DOHH2 (cell line): ENCODE measurements around the gene LTB4R.

Experiments
- H3F3A ChIP-seq: fragments of 200-600 bp; sonication (generic), shearing (Covaris generic); 2 replicates; pipeline ENCODE4 v1.6.0; 2016; ENCODE audit warnings: antibody characterized with exemption, mild to moderate bottlenecking; ENCODE audit not compliant: control insufficient read depth, insufficient read depth
- H3K27ac ChIP-seq: fragments of 200-600 bp; sonication (generic); 2 replicates; pipeline ENCODE4 v1.5.1; 2014; ENCODE audit warnings: low read depth, mild to moderate bottlenecking, low read length, moderate library complexity
- H3K27me3 ChIP-seq: fragments of 200-600 bp; sonication (generic); 2 replicates; pipeline ENCODE4 v1.6.1; 2014; ENCODE audit warnings: mild to moderate bottlenecking, low read length, mixed read lengths; ENCODE audit not compliant: control insufficient read depth
- H3K36me3 ChIP-seq: fragments of 200-600 bp; sonication (generic); 2 replicates; pipeline ENCODE4 v1.6.1; 2014; ENCODE audit warnings: mild to moderate bottlenecking, low read length, moderate library complexity, mixed read lengths; ENCODE audit not compliant: control insufficient read depth
- H3K4me1 ChIP-seq: fragments of 200-600 bp; sonication (generic); 2 replicates; pipeline ENCODE4 v1.6.1; 2014; ENCODE audit warnings: mild to moderate bottlenecking, low read length, mixed read lengths; ENCODE audit not compliant: control insufficient read depth
- H3K4me2 ChIP-seq: fragments of 200-600 bp; sonication (generic); 2 replicates; pipeline ENCODE4 v1.6.0; 2014; ENCODE audit warnings: mild to moderate bottlenecking, low read length, moderate library complexity
- H3K4me3 ChIP-seq: fragments of 200-600 bp; sonication (generic); 2 replicates; pipeline ENCODE4 v1.5.1; 2014; ENCODE audit warnings: mild to moderate bottlenecking, low read length, mixed read lengths
- H3K79me2 ChIP-seq: fragments of 200-600 bp; sonication (generic); 2 replicates; pipeline ENCODE4 v1.6.1; 2014; ENCODE audit warnings: mild to moderate bottlenecking, low read length, mixed read lengths; ENCODE audit not compliant: control insufficient read depth
- H3K9me2 ChIP-seq: fragments of 200-600 bp; sonication (generic); replicated peaks from 2 replicates; pipeline ENCODE4 v1.6.1; 2014; ENCODE audit warnings: mild to moderate bottlenecking, low read length, mixed read lengths; ENCODE audit not compliant: control insufficient read depth
- H3K9me3 ChIP-seq: fragments of 200-600 bp; sonication (generic); 2 replicates; pipeline ENCODE4 v1.6.1; 2014; ENCODE audit warnings: antibody characterized with exemption, low read length, mixed read lengths; ENCODE audit not compliant: control insufficient read depth, insufficient read depth
- H4K20me1 ChIP-seq: fragments of 200-600 bp; sonication (generic); 2 replicates; pipeline ENCODE4 v1.6.0; 2014; ENCODE audit warnings: low read depth, mild to moderate bottlenecking, antibody characterized with exemption, low read length, moderate library complexity; ENCODE audit not compliant: control insufficient read depth, insufficient read depth
- EZH2phosphoT487 ChIP-seq: fragments of 200-600 bp; sonication (generic); IDR thresholded peaks from 2 replicates; pipeline ENCODE4 v1.6.1; 2017; ENCODE audit warnings: borderline replicate concordance, mild to moderate bottlenecking, antibody characterized with exemption, low read length, moderate library complexity, mixed read lengths
- TF ChIP-seq, protein P1 (sequence below): fragments of 200-600 bp; sonication (generic); IDR thresholded peaks from one replicate; pipeline ENCODE4 v1.5.1; 2014; ENCODE audit warnings: antibody characterized with exemption, mild to moderate bottlenecking, low read depth, low read length; ENCODE audit not compliant: poor library complexity, severe bottlenecking

LTB4R gene

DNA sequence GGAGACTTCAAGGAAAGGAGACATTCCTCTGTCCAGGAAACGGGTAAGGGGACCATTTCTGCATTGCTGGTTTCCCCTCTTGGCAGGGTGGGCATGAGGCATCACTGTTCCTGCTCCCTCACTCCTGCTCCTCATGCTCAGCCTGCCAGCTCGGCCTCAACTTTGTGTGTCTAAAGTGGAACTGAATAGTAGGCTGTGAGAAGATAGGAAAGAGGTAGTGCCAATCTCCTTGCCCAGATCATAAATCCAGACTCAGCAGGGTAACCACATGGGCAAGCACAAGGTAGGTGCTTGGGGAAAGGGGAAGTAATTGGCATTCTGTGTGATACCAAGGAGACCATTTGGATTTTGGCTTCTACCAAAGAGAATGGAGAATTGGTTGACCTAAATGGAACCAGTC, 2.6 kb downstream of the LTB4R start:
- peaks cover 35% of the 10 kb centered on the region for H3K36me3 ChIP-seq
- H3K9me3 ChIP-seq = no peaks in the 10 kb centered on the region
- H3K27ac ChIP-seq = no peak overlapping the region
- H3K4me2 ChIP-seq = no peak overlapping the region
- no peaks in the 10 kb centered on the region for H4K20me1 ChIP-seq
- no peak overlapping the region for H3K4me3 ChIP-seq
- H3K79me2 ChIP-seq = 0 out of 2 replicates have a peak, but pooled peaks cover 2% of the 10 kb centered on the region
- no peaks in the 10 kb centered on the region for H3K27me3 ChIP-seq
- no peak for TF ChIP-seq EZH2phosphoT487
- TF ChIP-seq, protein P1, sequence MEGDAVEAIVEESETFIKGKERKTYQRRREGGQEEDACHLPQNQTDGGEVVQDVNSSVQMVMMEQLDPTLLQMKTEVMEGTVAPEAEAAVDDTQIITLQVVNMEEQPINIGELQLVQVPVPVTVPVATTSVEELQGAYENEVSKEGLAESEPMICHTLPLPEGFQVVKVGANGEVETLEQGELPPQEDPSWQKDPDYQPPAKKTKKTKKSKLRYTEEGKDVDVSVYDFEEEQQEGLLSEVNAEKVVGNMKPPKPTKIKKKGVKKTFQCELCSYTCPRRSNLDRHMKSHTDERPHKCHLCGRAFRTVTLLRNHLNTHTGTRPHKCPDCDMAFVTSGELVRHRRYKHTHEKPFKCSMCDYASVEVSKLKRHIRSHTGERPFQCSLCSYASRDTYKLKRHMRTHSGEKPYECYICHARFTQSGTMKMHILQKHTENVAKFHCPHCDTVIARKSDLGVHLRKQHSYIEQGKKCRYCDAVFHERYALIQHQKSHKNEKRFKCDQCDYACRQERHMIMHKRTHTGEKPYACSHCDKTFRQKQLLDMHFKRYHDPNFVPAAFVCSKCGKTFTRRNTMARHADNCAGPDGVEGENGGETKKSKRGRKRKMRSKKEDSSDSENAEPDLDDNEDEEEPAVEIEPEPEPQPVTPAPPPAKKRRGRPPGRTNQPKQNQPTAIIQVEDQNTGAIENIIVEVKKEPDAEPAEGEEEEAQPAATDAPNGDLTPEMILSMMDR = no peak
- peaks cover 10% of the 10 kb centered on the region; the same call in 1 of the 2 replicates for H3F3A ChIP-seq
- peaks cover 41% of the 10 kb centered on the region for H3K4me1 ChIP-seq
- no peaks in the 10 kb centered on the region for H3K9me2 ChIP-seq

DNA sequence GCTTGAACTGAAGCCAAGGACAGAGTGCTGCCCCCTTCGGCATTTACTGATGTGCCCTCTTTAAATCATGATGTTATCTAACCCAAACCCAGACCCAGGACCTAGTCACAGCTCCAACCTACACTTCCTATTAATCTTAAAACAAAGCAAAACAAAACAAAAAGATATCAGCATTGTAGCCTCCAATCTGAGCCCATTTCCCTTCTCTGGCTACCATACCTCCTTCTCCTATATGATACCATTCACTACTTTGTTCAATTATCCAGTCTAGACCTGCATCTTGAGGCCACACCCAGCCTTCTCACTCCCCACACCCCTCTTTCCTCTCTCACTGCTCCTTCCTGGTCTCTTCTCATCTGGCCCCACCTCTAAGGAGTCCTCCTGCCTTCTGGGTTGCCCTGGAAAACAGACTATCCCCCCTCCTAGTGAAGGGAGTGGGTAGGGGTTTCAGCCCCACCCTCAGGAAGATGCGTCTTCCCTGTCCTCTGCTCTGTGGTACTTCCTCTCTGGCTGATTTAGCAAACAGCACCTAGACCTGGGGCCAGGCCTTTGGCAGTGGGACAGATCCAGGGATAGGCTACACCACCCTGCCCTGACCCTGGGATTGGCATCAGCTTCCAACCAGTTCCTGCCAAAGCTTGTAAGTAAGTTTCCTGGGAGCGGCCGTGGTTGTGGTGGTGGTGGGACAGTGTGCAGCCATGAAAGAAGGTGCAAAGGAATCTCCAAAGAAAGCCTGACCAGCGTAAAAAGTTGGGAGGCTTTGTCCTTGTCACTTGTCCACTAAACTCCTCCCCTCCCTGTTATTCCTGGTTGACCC, 3.3 kb downstream of the LTB4R start:
- Histone ChIP-seq H3K79me2 (0 out of 2 replicates have a peak, but pooled peaks cover 2% of the 10 kb centered on the region), H3K4me3 (no peak overlapping the region), H3F3A (peaks cover 10% of the 10 kb centered on the region; the same call in 1 of the 2 replicates), H3K36me3 (peaks cover 29% of the 10 kb centered on the region), H3K9me2 (no peaks in the 10 kb centered on the region), H3K27me3 (peaks cover 7% of the 10 kb centered on the region; the same call in 1 of the 2 replicates), H3K4me1 (peaks cover 41% of the 10 kb centered on the region), H3K4me2 (no peak overlapping the region), H3K9me3 (no peaks in the 10 kb centered on the region), H3K27ac (no peak overlapping the region), H4K20me1 (no peaks in the 10 kb centered on the region)
- TF ChIP-seq EZH2phosphoT487 = no peak
- TF ChIP-seq, protein P1 = no peak

DNA sequence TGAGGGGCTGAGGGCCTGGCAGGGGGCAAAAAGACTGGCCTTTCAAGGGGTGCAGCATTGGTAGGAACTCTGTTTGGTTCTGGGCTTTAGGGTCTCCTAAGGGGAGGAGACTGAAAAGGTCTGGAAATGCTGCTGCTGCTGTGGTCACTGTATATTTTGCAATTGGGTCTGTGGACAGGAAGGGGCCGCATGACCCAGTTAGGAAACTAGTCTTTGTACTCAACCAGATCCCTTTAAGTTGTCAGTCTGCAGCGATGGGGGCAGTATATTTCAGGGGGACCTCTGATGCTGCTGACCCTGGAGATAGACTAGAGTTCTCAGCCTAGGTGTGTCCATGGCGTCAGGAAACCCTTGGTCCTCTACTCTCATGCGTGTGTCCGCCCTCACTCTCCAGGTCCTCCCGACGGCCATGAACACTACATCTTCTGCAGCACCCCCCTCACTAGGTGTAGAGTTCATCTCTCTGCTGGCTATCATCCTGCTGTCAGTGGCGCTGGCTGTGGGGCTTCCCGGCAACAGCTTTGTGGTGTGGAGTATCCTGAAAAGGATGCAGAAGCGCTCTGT, 4.0 kb downstream of the LTB4R start:
- Histone ChIP-seq H3K4me1 (peaks cover 36% of the 10 kb centered on the region), H3K4me3 (no peak overlapping the region), H3K36me3 (peaks cover 22% of the 10 kb centered on the region), H3K4me2 (no peak overlapping the region), H4K20me1 (no peaks in the 10 kb centered on the region), H3F3A (peaks cover 10% of the 10 kb centered on the region; the same call in 1 of the 2 replicates), H3K27ac (no peak overlapping the region), H3K27me3 (peaks cover 13% of the 10 kb centered on the region), H3K79me2 (0 out of 2 replicates have a peak, but pooled peaks cover 2% of the 10 kb centered on the region), H3K9me3 (no peaks in the 10 kb centered on the region), H3K9me2 (no peaks in the 10 kb centered on the region)
- no peak for TF ChIP-seq EZH2phosphoT487
- TF ChIP-seq, protein P1 = no peak
